ENCODE data around the gene NUP210. TPM values are rescaled to one million over a fixed set of nuclear protein-coding genes. Genes with fewer than 3 reads are reported as not detected.

NUP210 gene
- total and polyA plus RNA-seq, 2 of the 13 experiments (the other 11 are each of a cell fraction or from before 2014, with no cell fraction given): 31.6 to 35.2 TPM

GRCh38 chr3:13299531-13300155 is 120.5 kb downstream of the NUP210 start (continued):
- no peak for TF ChIP-seq PATZ1 (CRISPR knock-in tag; IDR thresholded peaks at IDR 0.05)
- TF ChIP-seq ZNF580 (CRISPR knock-in tag; IDR thresholded peaks at IDR 0.05; ENCODE audit: borderline replicate concordance, low read depth): no peak
- TF ChIP-seq TFDP1 (CRISPR knock-in tag; IDR thresholded peaks at IDR 0.05; ENCODE audit: borderline replicate concordance): no peak
- TF ChIP-seq E2F1 (CRISPR knock-in tag; IDR thresholded peaks at IDR 0.05): no peak
- TF ChIP-seq ZBTB10 (CRISPR knock-in tag; IDR thresholded peaks at IDR 0.05; ENCODE audit: borderline replicate concordance): no peak
- no peak for TF ChIP-seq SCMH1 (CRISPR knock-in tag; IDR thresholded peaks at IDR 0.05; ENCODE audit: borderline replicate concordance)
- no peak for TF ChIP-seq ARHGAP35 (CRISPR knock-in tag; IDR thresholded peaks at IDR 0.05; ENCODE audit: borderline replicate concordance)
- no peak for TF ChIP-seq TFAP4 (IDR thresholded peaks at IDR 0.05; ENCODE audit: borderline replicate concordance, low read depth)

Measured in HepG2 (cell line).